HG03045 (cell line): ENCODE results near the gene BUB1B.
"Not testable (repeated sequence)": the region's sequence is repeated elsewhere in the genome, so short reads cannot be mapped to it uniquely, and the experiment has no call there.

ENCODE experiments used
- ATAC-seq: cut with Tn5 transposase; IDR thresholded peaks from one replicate; pipeline ENCODE4 v1.9.1; 2021; ENCODE audit warnings: mild to moderate bottlenecking, moderate library complexity; ENCODE audit not compliant: unreplicated experiment

BUB1B gene

GRCh38 chr15:40136470-40137302, 24.2 kb upstream of the BUB1B start:
- ATAC-seq, result no peak

GRCh38 chr15:40137303-40138200, 23.3 kb upstream of the BUB1B start:
- ATAC-seq, result no peak

- not testable (repeated sequence) for ATAC-seq
These were observed 22.7 kb upstream of the BUB1B start for GRCh38 chr15:40138201-40138570.

- no peak for ATAC-seq
These were observed 18.4 kb upstream of the BUB1B start for GRCh38 chr15:40142428-40142827.

- ATAC-seq, result no peak
These were observed 14.8 kb upstream of the BUB1B start for GRCh38 chr15:40146037-40146436.

- no peak for ATAC-seq
These were observed 11.5 kb upstream of the BUB1B start for GRCh38 chr15:40149339-40149738.

GRCh38 chr15:40150163-40150925, 10.5 kb upstream of the BUB1B start:
- ATAC-seq, result no peak

- no peak for ATAC-seq
These were observed 9.4 kb upstream of the BUB1B start for GRCh38 chr15:40151499-40151898.

GRCh38 chr15:40151991-40152390, 8.9 kb upstream of the BUB1B start:
- ATAC-seq, result no peak

- ATAC-seq, result not testable (repeated sequence)
These were observed 6.0 kb upstream of the BUB1B start for GRCh38 chr15:40154821-40155220.

GRCh38 chr15:40155270-40155910, 5.5 kb upstream of the BUB1B start:
- no peak for ATAC-seq

- ATAC-seq, result no peak
These were observed 3.0 kb upstream of the BUB1B start for GRCh38 chr15:40157778-40158447.

- no peak for ATAC-seq
These were observed 848 bp upstream of the BUB1B start for GRCh38 chr15:40160021-40160420.

GRCh38 chr15:40161693-40162391, 973 bp downstream of the BUB1B start:
- no peak for ATAC-seq

- no peak for ATAC-seq
These were observed 1.7 kb downstream of the BUB1B start for GRCh38 chr15:40162552-40162951.

- no peak for ATAC-seq
These were observed 3.0 kb downstream of the BUB1B start for GRCh38 chr15:40163657-40164416.

- ATAC-seq, result not testable (repeated sequence)
These were observed 6.5 kb downstream of the BUB1B start for GRCh38 chr15:40167374-40167773.

- no peak for ATAC-seq
These were observed 14.3 kb downstream of the BUB1B start for GRCh38 chr15:40175160-40175559.
